NCI-H2196 treated with DMSO at 0.1 percent for 48 hours (cell line): Measurements from ENCODE around the gene ARHGAP23.

ENCODE experiments used
- DNase-seq: peaks from one replicate; lab custom pipeline; 2025; ENCODE audit not compliant: unreplicated experiment; lab: John Stamatoyannopoulos, UW

Gene ARHGAP23

DNA sequence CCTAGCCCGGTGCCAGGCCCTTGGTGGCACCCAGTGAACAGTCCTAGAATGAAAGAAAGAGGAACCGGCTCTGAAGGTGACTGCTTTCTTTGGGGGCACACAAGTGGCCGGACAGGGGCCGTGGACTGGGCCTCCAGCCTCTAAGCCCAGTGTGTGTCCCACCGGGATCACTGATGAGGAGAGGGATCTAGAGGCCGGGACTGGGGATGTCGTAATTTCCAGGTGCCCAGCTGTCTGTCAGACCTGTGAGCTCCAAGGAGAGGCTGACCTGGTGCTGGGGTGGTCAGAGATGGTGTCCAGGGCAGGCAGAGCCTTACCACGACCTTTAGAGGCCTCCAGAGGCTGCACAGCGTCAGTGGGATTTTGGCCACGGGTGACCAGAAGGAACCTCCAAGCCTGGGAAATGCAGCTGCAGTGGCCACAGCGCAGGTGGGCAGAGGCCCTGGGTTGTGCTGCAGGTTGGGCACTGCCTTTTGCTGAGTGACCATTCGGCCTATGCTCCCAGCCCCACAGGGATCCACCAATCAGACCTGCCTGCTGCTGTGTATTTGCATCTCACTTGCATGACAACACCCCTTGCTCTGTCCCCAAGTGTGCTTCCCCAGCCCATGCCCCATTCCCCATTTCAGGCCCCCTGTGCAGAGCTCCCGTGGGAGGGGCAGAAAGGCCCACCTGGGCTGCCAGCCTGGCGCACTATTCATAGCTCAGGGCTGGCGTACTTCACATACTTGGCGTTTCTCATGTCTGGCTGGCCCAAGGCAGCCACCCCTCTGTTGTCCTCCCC is 12.5 kb downstream of the ARHGAP23 start:
- no peak for DNase-seq

GRCh38 chr17:38441429-38442061 is 13.3 kb downstream of the ARHGAP23 start:
- no peak for DNase-seq

DNA sequence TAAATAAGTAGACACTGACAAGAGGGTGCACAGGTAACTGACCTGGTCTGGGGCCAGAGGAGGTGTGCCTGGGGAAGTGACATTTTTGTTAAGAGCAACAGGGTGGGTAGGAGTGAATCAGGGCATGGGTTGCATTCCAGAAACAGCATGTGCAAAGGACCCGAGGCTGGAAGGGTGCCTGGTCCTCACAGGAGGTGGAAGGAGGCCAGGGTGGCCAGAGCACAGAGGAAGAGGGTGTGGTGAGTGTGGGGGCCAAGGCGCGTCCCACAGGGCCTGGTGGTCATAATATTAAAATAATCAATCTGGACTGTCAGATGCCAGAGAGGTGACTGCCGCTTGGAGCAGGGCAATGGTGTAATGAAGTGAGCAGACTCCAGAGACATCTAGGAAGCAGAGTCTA is 14.3 kb downstream of the ARHGAP23 start:
- DNase-seq: no peak

GRCh38 chr17:38443356-38444031 is 15.2 kb downstream of the ARHGAP23 start:
- no peak for DNase-seq

DNA sequence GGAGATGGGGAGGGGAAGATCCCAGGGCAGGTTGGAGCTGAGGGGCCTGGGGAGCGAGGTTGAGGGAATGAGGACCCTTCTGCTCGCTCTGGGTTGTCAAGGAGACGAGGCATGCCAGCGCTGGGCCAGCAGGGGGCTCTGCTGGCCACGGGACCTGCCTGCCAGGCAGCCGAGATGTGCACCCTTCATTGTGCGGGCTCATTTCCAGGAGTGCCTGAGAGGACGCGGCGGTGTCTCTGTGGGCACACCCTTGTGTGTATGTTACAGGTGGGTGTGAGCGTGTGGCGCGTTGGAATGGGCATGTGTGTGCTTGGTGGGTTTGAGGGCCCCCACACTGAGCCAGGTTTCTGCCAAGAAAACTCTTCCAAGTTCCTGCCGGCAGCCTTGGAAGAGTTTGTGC is 15.9 kb downstream of the ARHGAP23 start:
- peak; percentile 31 for DNase-seq

DNA sequence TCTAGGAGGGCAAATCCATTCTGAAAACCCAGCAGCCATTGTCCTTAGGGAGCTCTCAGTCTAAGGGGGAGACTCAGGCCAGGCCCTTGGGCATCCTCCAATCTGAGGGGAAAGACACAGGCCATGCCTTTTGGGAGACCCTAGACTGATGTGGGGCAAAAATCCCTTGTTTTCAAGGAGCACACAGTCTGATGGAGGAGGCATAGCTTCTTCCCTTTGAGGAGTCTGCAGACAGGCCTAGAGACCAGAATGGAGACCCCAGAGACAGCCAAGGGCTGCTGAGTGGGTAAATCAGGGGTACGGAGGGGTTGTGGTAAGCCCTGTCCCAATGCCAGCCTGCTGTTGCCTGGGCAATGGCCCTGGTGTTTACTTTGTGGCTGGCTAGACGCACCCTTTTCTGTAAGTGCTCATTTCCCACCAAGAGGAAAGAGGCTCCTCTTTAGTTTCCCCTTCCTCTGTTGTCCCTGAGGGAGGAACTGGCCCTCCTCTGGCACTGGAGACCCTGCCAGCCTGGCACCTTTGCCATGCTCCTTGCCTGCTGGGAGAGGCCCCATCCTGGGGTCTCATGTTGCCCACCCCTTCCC is 19.3 kb downstream of the ARHGAP23 start:
- no peak for DNase-seq

DNA sequence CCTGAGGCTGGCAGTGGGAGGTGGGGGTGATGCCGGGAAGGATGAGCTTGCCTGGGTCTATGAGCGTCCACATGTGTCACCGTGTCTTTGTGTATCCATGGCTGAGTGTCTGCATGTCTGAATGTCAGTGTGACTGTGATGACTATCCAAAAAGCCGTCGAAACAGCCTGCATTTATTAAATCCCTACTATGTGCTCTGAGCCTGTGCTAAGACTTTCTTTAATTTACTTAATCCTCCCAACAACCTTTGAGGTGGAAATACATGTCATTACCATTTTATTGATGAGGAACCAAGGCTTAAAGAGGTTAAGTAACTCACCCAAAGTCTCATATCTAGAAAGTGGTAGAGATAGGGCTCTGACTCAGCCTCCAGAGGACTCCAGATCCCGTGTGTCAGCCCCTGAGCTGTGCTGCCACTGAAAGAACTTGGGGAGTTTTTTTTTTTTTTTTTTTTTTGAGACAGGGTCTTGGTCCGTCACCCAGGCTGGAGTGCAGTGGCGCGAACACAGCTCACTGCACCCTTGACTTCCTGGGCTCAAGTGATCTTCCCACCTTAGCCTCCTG is 20.0 kb downstream of the ARHGAP23 start:
- no peak for DNase-seq

- DNase-seq: no peak
Observed at GRCh38 chr17:38449364-38449763, 21.1 kb downstream of the ARHGAP23 start.

GRCh38 chr17:38450557-38451029 is 22.3 kb downstream of the ARHGAP23 start:
- no peak for DNase-seq

DNA sequence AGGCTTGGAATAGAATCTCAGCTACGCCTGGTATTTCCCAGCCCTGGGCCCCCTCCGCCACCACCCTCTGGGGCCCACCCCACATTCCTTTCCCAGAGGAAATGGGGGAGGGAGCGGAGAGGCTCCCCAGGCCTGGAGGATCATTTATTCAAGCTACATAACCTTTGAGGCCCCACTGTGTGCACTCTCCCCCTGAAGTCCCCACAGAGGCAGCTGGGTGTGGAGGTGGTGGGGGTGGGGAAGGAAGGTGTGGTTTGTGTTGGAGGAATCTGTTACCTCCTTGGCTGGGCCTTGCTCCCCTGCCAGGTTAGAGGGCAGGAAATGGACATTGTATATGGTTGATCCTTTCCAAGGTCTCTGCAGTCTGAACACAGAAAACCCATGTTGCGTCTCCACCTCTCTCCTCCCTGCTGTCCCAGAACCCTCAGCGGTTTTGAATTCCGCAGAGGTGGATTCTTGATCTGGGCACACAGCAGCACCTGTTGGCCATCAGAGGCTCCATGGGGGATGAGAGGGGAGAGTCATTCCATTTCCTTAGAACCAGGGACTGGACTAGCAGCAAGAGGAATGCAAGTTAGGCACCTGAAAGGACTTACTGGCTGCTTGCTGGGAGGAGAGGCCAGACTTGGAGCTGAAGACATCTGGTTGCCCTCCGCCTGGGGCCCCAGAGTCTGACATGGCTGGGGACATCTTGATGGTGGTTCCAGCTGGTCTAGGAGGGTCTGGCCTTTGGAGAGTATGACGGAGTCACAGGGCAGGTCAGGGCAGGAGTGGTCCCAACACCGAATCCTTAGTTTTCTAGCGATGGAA is 23.0 kb downstream of the ARHGAP23 start:
- DNase-seq: no peak

DNA sequence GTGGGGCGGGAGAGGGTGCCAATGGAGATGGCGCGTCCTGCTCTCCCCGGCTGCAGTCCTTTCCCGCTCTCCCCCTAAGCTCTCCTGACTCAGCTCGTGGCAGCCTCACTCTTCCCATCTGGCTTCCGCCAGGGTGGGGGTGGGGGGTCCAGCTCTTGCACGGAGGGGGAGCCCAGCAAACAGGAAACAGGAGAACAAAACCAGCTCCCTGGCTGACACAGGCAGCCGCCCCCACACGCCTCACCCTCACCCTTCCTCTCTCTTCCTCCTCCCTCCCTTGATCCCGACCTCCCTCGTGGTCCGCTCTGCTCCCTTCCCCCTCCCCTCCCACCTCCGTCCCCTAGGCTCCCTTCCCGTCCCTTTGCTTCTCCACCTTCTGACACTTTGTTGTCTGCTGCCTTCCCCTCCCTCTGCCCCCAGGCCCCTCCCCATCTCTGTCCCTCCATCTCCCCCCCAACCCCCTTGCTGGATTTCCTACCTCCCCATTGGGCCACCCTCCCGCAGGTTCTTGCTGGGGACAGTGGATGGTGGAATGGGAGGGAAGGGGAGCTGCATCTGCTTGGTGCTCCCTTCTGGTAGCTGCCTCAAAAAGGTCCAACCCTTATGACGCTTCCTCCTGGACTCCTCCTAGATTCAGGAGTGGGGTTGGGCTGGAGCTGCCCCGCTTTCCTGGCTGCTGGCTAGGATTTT is 23.7 kb downstream of the ARHGAP23 start:
- DNase-seq: no peak

DNA sequence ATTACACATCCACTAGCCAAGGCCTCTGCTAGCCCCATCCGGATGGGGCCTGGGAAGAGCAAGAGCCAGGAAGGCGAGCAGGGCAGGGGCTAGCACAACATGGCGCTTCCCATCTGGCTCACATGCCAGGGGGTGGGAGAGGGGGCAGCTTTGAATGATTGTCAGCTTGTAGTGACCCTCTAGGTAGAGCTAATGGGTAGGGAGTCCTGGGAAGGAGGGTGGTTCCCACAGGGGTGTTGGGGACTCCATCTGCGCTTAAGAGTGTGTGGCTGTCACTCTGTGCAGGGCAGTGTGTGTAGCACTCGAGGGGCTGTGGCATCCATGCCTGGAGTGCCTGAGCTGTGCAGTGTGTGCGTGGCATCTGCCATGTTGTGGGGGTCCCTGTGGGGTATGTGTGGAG is 24.5 kb downstream of the ARHGAP23 start:
- no peak for DNase-seq

DNA sequence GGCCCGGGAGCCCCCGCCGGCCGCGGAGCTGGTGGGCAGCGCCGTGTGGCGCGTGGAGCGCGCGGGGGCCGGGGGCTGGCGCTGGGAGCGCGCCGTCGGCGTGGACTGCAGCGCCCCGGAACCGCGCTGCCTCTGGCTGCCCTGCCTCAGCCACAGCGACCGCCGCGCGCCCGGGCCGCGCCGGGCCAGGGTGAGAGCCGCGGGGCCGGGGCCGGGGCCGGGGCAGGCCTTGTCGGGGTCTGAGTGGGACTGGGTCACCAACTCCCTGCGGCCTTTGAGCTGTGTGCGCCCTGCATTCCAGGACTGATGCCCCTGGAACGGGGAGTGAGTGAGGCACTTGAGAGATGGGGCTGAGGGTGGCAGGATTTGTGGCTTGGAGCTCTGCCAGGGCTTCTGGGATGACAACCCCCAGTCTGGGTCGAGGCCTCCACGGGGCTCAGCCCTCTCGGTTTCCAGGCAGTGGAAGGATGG is 25.7 kb downstream of the ARHGAP23 start:
- DNase-seq: no peak

DNA sequence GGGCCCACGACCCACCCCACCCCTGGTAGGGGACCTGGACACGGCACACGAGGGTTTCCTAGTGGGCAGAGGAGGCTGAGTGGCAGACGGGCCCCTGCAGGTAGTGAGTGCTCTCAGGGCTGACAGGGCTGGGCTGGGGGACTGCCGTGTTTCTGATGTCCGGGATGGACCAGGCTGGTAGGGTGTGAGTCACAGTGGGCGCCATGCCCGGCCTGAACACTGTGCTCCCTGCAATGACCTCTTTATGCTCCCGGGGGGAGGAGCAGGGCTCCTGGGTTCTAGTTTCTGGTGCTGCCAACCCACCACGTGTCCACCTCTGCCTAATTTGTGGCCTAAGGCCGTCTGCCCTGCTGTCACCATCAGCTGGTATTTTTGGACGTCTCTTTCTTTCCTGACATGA is 26.3 kb downstream of the ARHGAP23 start:
- no peak for DNase-seq

- no peak for DNase-seq
Observed at GRCh38 chr17:38455288-38455915, 27.1 kb downstream of the ARHGAP23 start.

GRCh38 chr17:38456031-38456815 is 28.0 kb downstream of the ARHGAP23 start:
- no peak for DNase-seq

DNA sequence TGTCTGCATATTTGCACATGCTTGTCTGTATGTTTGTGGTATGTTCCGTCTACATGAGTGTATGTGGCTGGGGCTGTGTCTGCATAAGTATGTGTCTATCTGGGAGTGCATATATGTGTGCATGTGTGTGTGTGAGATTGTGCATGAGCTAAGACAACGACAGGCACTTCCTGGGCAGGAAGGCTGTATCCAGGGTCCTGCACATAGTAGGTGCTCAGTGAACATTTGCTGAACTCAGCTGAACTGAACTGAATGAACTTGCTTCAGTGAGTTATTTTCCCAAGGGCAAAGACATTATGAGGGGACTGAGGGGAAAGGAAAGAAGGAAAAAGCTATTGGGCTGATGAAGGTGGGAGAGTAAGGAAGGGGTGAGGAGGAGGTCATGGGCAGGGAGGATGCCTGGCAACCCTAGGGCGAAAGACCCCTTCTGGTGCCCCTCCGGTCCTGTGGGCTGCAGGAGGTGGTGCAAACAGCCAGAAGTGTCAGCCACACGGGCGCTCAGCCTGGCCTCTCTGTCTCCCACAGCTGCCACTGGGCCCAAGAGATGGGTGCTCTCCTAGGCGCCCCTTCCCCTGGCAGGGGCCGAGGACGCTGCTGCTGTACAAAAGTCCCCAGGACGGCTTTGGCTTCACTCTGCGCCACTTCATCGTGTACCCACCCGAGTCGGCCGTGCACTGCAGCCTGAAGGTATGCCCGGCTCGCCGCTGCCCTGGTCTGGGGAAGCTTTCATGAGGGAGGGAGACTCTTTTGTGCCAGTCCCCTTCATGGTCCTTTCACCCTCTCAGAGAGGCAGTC is 29.5 kb downstream of the ARHGAP23 start:
- DNase-seq: no peak

DNA sequence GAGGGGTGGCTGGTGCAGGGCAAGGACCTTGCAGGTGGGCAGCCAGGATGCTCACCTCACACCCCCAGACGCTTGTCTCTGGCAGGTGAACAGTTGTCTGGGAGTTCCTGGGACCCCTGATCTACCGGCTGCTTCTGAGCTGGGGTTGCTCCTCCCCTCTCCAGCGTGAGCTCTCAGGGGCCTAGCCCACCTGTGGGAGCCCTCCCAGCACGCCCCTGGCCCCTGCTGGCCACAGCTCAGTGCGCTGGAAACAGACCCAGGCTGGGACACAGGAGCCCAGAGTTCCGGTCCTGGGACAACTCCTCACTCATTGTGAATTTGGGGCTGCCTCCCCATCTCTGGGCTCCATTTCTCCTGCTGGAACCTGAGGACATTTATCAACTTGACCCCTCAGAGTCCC is 30.3 kb downstream of the ARHGAP23 start:
- DNase-seq: no peak
